Endothelial cell of umbilical vein (primary cell): ENCODE measurements around the gene VTI1A. TPM values are rescaled to one million over a fixed set of nuclear protein-coding genes. Genes with fewer than 3 reads are reported as not detected.

Experiments used
- BruUV-seq: library from RNA; stranded (reverse); fragments of 400-500 nt; replicated peaks from 2 replicates; lab custom pipeline; 2021; lab: Mats Ljungman, UMichigan
- CTCF ChIA-PET: fragments of 300-600, 350-600 bp; sonication (Branson Sonifier 250); formaldehyde crosslinking; loops from one replicate; lab custom pipeline; 2021; ENCODE audit warnings: antibody characterized with exemption, inconsistent platforms; lab: Charles Lee
- POLR2A ChIA-PET: fragments of 300-600, 350-600 bp; sonication (Branson Sonifier 250); formaldehyde crosslinking; loops from one replicate; lab custom pipeline; 2021; ENCODE audit warnings: antibody characterized with exemption, inconsistent platforms; lab: Charles Lee
- DNase-seq: peaks from one replicate; pipeline ENCODE4 v3.0.0-alpha.2; 2011; ENCODE audit warnings: low read depth, low spot score
- FAIRE-seq: peaks from 2 replicates; lab custom pipeline; 2011; peaks lifted over from hg19 to GRCh38; lab: Jason Lieb, UNC
- H2AFZ ChIP-seq: 2 replicates; pipeline ENCODE4 v1.6.0; 2012; ENCODE audit warnings: low read depth, low read length, control low read depth, inconsistent platforms
- H3K27ac ChIP-seq: 2 replicates; pipeline ENCODE4 v1.5.1; 2011; ENCODE audit warnings: low read depth, mild to moderate bottlenecking, control low read depth, low read length, moderate library complexity; ENCODE audit not compliant: insufficient read depth
- H3K27me3 ChIP-seq, 2 experiments: 2 replicates each; pipeline versions ENCODE4 v1.6.0 to v1.6.1; 2011; ENCODE audit warnings: low read length in 2 of 2, mixed read lengths in 1 of 2; ENCODE audit not compliant: control insufficient read depth in 2 of 2, insufficient read depth in 2 of 2
- H3K36me3 ChIP-seq, 2 experiments: 2 replicates in 1 of 2; 3 replicates in 1 of 2; pipeline ENCODE4 v1.5.1; 2011; ENCODE audit warnings: low read length in 2 of 2, mild to moderate bottlenecking in 1 of 2, moderate library complexity in 1 of 2; ENCODE audit not compliant: control insufficient read depth in 2 of 2, insufficient read depth in 2 of 2; ENCODE audit errors: extremely low read depth in 1 of 2
- H3K4me1 ChIP-seq: 3 replicates; pipeline ENCODE4 v1.5.1; 2011; ENCODE audit warnings: mild to moderate bottlenecking, low read length; ENCODE audit not compliant: control insufficient read depth, insufficient read depth; ENCODE audit errors: extremely low read depth
- H3K4me2 ChIP-seq: 2 replicates; pipeline ENCODE4 v1.6.1; 2011; ENCODE audit warnings: low read length, control low read depth, mixed read lengths; ENCODE audit not compliant: insufficient read depth
- H3K4me3 ChIP-seq, 3 experiments: fragments of 200-600 bp in 1 of 3; sonication (generic), shearing (Covaris generic) in 1 of 3; replicated peaks in 1 of 3; 2 replicates each; pipeline ENCODE4 v1.5.1; 2011 to 2016; ENCODE audit warnings: control low read depth in 3 of 3, low read length in 3 of 3, mild to moderate bottlenecking in 2 of 3, inconsistent platforms in 1 of 3, low read depth in 1 of 3, moderate library complexity in 1 of 3; ENCODE audit not compliant: insufficient read depth in 1 of 3
- H3K79me2 ChIP-seq: 2 replicates; pipeline ENCODE4 v1.6.0; 2012; ENCODE audit warnings: low read length, inconsistent platforms; ENCODE audit not compliant: control insufficient read depth, insufficient read depth
- H3K9ac ChIP-seq: replicated peaks from 2 replicates; pipeline ENCODE3; 2011; ENCODE audit warnings: low read length, control low read depth; ENCODE audit not compliant: insufficient read depth; ENCODE audit errors: extremely low read depth
- H3K9me1 ChIP-seq: replicated peaks from 3 replicates; pipeline ENCODE4 v1.6.0; 2011; ENCODE audit warnings: mild to moderate bottlenecking, low read length; ENCODE audit not compliant: control insufficient read depth, insufficient read depth; ENCODE audit errors: extremely low read depth
- H3K9me3 ChIP-seq: replicated peaks from 2 replicates; pipeline ENCODE4 v1.5.1; 2012; ENCODE audit warnings: low read length, inconsistent platforms; ENCODE audit not compliant: control insufficient read depth, insufficient read depth
- H4K20me1 ChIP-seq: replicated peaks from 2 replicates; pipeline ENCODE3; 2011; ENCODE audit warnings: mild to moderate bottlenecking, low read length; ENCODE audit not compliant: control insufficient read depth, insufficient read depth; ENCODE audit errors: extremely low read depth
- EZH2 ChIP-seq: IDR thresholded peaks from 2 replicates; pipeline ENCODE4 v1.6.1; 2012; ENCODE audit warnings: borderline replicate concordance, low read depth, mild to moderate bottlenecking, moderate library complexity, low read length, inconsistent platforms; ENCODE audit not compliant: severe bottlenecking
- FOS ChIP-seq: IDR thresholded peaks from 2 replicates; pipeline ENCODE4 v1.6.1; 2011; ENCODE audit warnings: mild to moderate bottlenecking, low read length, moderate library complexity, borderline replicate concordance; ENCODE audit not compliant: insufficient read depth
- GATA2 ChIP-seq: IDR thresholded peaks from 2 replicates; pipeline ENCODE4 v1.7.0; 2011; ENCODE audit warnings: low read depth, mild to moderate bottlenecking, moderate library complexity, mixed read lengths, low read length; ENCODE audit not compliant: insufficient read length, insufficient read depth
- JUN ChIP-seq: IDR thresholded peaks from 2 replicates; pipeline ENCODE4 v1.6.1; 2011; ENCODE audit warnings: borderline replicate concordance, low read depth; ENCODE audit not compliant: insufficient read length, insufficient read depth
- MYC ChIP-seq: IDR thresholded peaks from one replicate; pipeline ENCODE4 v1.6.1; 2011; ENCODE audit warnings: mild to moderate bottlenecking, low read depth, low read length
- POLR2A ChIP-seq: IDR thresholded peaks from 2 replicates; pipeline ENCODE4 v1.6.1; 2012; ENCODE audit warnings: low read depth, mild to moderate bottlenecking, control low read depth, low read length
- POLR2AphosphoS5 ChIP-seq: IDR thresholded peaks from 2 replicates; pipeline ENCODE4 v1.6.1; 2012; ENCODE audit warnings: low read depth, mild to moderate bottlenecking, control low read depth, low read length, moderate library complexity; ENCODE audit not compliant: insufficient read depth
- dilution Hi-C: fragments of 300-500 bp; cut with MboI; formaldehyde crosslinking; loops from one replicate; pipeline ENCODE4 v1.15.0; 2019; ENCODE audit warnings: low sequenced_read_pairs; ENCODE audit not compliant: extremely low pct_ligation_motif_present
- intact Hi-C: fragments of 100-400 bp; cut with micrococcal nuclease; formaldehyde crosslinking; loops from one replicate; pipeline ENCODE4 v1.10.0; 2022
- polyA plus RNA-seq, 4 experiments: library from polyadenylated mRNA; depleted of rRNA in 3 of 4; stranded (reverse) in 3 of 4; unstranded in 1 of 4; fragments of >200 nt; gene quantifications; 2 replicates each; pipeline versions ENCODE4 v1.2.1 to v1.2.3, GENCODE V29; 2011 to 2012; ENCODE audit warnings: missing spikeins in 1 of 4
- total RNA-seq: library from RNA; stranded (reverse); gene quantifications from 2 replicates; pipeline ENCODE4 v1.2.3, GENCODE V29; 2021
- TF ChIP-seq, protein P1 (sequence below), 2 donors: IDR thresholded peaks; 1 replicate in 1 of 2; 2 replicates in 1 of 2; pipeline ENCODE4 v1.5.1; 2011; ENCODE audit warnings: low read length in 2 of 2, mild to moderate bottlenecking in 2 of 2, moderate library complexity in 2 of 2, control low read depth in 1 of 2, inconsistent platforms in 1 of 2, low read depth in 1 of 2; ENCODE audit not compliant: insufficient read depth in 1 of 2; ENCODE audit errors: extremely low read depth in 1 of 2
- TF ChIP-seq, protein P2 (sequence below): IDR thresholded peaks from 2 replicates; pipeline ENCODE4 v1.6.1; 2011; ENCODE audit not compliant: insufficient read depth, insufficient read length

VTI1A gene
- total and polyA plus RNA-seq, 2 donors (not counting 3 experiments of a cell fraction or from before 2014, with no cell fraction given), result 10.8 to 35.6 TPM

DNA sequence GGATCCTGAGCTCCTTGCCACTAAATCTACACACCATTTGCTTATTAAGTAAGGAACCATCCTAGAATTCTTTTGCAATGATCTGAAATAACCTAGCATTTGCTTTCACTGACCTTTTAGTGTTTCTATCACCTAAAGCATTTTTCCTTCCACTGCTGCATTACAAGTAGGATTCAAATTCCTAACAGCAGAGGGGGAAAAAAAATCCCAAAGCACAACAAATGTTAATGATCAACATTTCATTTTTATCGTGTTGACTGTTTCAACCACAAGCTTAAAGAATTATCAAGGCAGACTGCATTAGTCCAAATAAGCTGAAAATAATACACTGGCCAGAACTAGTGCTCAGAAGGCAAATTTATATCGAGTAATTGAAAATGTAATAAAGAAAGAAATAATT lies 328.4 kb downstream of the VTI1A start:
- no peak for FAIRE-seq
- ChIA-PET CTCF (interaction anchor here (0.9 to 1.1 kb wide), 2 partner anchors 9 to 10 kb away, joined by 3 to 4 read pairs; no protein-coding TSS in a partner anchor), POLR2A (no interaction called here)
- Histone ChIP-seq H2AFZ (no peak overlapping the region), H3K4me3 (no peak overlapping the region), H3K9ac (no peak overlapping the region), H3K4me1 (peaks cover 17% of the 10 kb centered on the region), H3K36me3 (no peaks in the 10 kb centered on the region), H3K27me3 (no peaks in the 10 kb centered on the region), H3K4me2 (no peak overlapping the region), H3K9me1 (no peaks in the 10 kb centered on the region), H3K9me3 (no peaks in the 10 kb centered on the region), H3K27ac (no peak overlapping the region), H4K20me1 (no peaks in the 10 kb centered on the region), H3K79me2 (no peaks in the 10 kb centered on the region)
- no peak for DNase-seq
- no TSS peak for BruUV-seq
- TF ChIP-seq, protein P1, sequence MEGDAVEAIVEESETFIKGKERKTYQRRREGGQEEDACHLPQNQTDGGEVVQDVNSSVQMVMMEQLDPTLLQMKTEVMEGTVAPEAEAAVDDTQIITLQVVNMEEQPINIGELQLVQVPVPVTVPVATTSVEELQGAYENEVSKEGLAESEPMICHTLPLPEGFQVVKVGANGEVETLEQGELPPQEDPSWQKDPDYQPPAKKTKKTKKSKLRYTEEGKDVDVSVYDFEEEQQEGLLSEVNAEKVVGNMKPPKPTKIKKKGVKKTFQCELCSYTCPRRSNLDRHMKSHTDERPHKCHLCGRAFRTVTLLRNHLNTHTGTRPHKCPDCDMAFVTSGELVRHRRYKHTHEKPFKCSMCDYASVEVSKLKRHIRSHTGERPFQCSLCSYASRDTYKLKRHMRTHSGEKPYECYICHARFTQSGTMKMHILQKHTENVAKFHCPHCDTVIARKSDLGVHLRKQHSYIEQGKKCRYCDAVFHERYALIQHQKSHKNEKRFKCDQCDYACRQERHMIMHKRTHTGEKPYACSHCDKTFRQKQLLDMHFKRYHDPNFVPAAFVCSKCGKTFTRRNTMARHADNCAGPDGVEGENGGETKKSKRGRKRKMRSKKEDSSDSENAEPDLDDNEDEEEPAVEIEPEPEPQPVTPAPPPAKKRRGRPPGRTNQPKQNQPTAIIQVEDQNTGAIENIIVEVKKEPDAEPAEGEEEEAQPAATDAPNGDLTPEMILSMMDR (IDR thresholded peaks at IDR 0.05; ENCODE audit: extremely low read depth in 1 of 2, insufficient read depth in 1 of 2, low read depth in 1 of 2, low read length in 2 of 2), result no peak
- TF ChIP-seq, protein P2, sequence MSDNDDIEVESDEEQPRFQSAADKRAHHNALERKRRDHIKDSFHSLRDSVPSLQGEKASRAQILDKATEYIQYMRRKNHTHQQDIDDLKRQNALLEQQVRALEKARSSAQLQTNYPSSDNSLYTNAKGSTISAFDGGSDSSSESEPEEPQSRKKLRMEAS, result no peak
- TF ChIP-seq EZH2 (no peak), MYC (no peak), GATA2 (no peak), JUN (no peak), FOS (no peak), POLR2AphosphoS5 (no peak), POLR2A (no peak)
- dilution Hi-C loops (no loop called here), intact Hi-C loops (no loop called here)
